K562 (cell line): ENCODE measurements around the gene BMP6. TPM values are rescaled to one million over a fixed set of nuclear protein-coding genes. Genes with fewer than 3 reads are reported as not detected.
A peak's percentile ranks its signal among the peaks of the same experiment; 100 is the strongest.

Source experiments
- ATAC-seq: fragments of 200-7000 bp; cut with Tn5 transposase; 3 replicates; pipeline ENCODE4 v1.9.1; 2020; ENCODE audit warnings: moderate library complexity
- BruUV-seq: library from RNA; stranded (reverse); fragments of 400-500 nt; replicated peaks from 2 replicates; lab custom pipeline; 2021; lab: Mats Ljungman, UMichigan
- CTCF ChIA-PET: fragments of 300-600 bp; formaldehyde crosslinking; extraction: SDS; loops from one replicate; lab custom pipeline; 2021; ENCODE audit warnings: low intra/inter-chr PET ratio; lab: Yijun Ruan, JAX
- POLR2A ChIA-PET: fragments of 300-600, 350-650 bp; sonication (Branson Sonifier 250); formaldehyde crosslinking; extraction: SDS; loops from one replicate; lab custom pipeline; 2021; ENCODE audit warnings: antibody characterized with exemption, inconsistent platforms; lab: Yijun Ruan, JAX
- DNase-seq, 4 experiments: peaks; one replicate each; pipeline versions ENCODE4 v3.0.0 to v3.0.0-alpha.2; 2011 to 2018; ENCODE audit warnings: low spot score in 3 of 4, mixed read lengths in 3 of 4; ENCODE audit errors: extremely low read depth in 1 of 4
- FAIRE-seq: peaks from 2 replicates; lab custom pipeline; 2011; peaks lifted over from hg19 to GRCh38; lab: Jason Lieb, UNC
- H2AFZ ChIP-seq: 2 replicates; pipeline ENCODE4 v1.6.0; 2011; ENCODE audit warnings: low read depth, low read length, control low read depth, inconsistent platforms
- H3K27ac ChIP-seq: fragments of 200-600 bp; 3 replicates; pipeline ENCODE4 v1.8.0; 2011; ENCODE audit warnings: low read depth, mild to moderate bottlenecking, control low read depth, inconsistent platforms, low read length, moderate library complexity, mixed read lengths; ENCODE audit errors: extremely low read depth
- H3K27me3 ChIP-seq, 2 experiments: fragments of 300-600 bp in 1 of 2; 2 replicates in 1 of 2; 3 replicates in 1 of 2; pipeline versions ENCODE4 v1.6.0 to v1.8.0; 2011; ENCODE audit warnings: inconsistent platforms in 2 of 2, low read length in 2 of 2, mild to moderate bottlenecking in 1 of 2, mixed read lengths in 1 of 2, moderate library complexity in 1 of 2; ENCODE audit not compliant: control insufficient read depth in 2 of 2, insufficient read depth in 2 of 2
- H3K36me3 ChIP-seq: fragments of 300-600 bp; 3 replicates; pipeline ENCODE4 v1.8.0; 2011; ENCODE audit warnings: mild to moderate bottlenecking, low read length, inconsistent platforms; ENCODE audit not compliant: control insufficient read depth, insufficient read depth
- H3K4me1 ChIP-seq, 2 experiments: fragments of 200-600 bp in 1 of 2; replicated peaks in 1 of 2; 2 replicates in 1 of 2; 3 replicates in 1 of 2; pipeline versions ENCODE4 v1.5.1 to v1.8.0; 2011; ENCODE audit warnings: inconsistent platforms in 2 of 2, low read length in 2 of 2, mild to moderate bottlenecking in 1 of 2, mixed read lengths in 1 of 2, moderate library complexity in 1 of 2; ENCODE audit not compliant: control insufficient read depth in 2 of 2, insufficient read depth in 2 of 2
- H3K4me2 ChIP-seq: 2 replicates; pipeline ENCODE4 v1.6.1; 2011; ENCODE audit warnings: low read length, control low read depth, inconsistent platforms, mixed read lengths; ENCODE audit not compliant: insufficient read depth
- H3K4me3 ChIP-seq: fragments of 200-600 bp; sonication (generic), shearing (Covaris generic); 2 replicates; pipeline ENCODE4 v1.5.1; 2016; ENCODE audit warnings: control low read depth, inconsistent platforms
- H3K79me2 ChIP-seq: fragments of 200-600 bp; 3 replicates; pipeline ENCODE4 v1.8.0; 2011; ENCODE audit warnings: low read length, inconsistent platforms; ENCODE audit not compliant: control insufficient read depth, insufficient read depth
- H3K9ac ChIP-seq, 2 experiments: 2 replicates each; pipeline versions ENCODE4 v1.6.0 to v1.6.1; 2011; ENCODE audit warnings: low read depth in 2 of 2, low read length in 2 of 2, control low read depth in 1 of 2, inconsistent platforms in 1 of 2, mild to moderate bottlenecking in 1 of 2, mixed read lengths in 1 of 2; ENCODE audit not compliant: insufficient read depth in 1 of 2
- H3K9me1 ChIP-seq: one replicate; pipeline ENCODE4 v1.6.0; 2011; ENCODE audit warnings: inconsistent platforms, mild to moderate bottlenecking, low read length, moderate library complexity; ENCODE audit not compliant: control insufficient read depth, insufficient read depth
- H3K9me3 ChIP-seq: replicated peaks from 2 replicates; pipeline ENCODE4 v1.5.1; 2011; ENCODE audit warnings: low read depth, low read length, inconsistent platforms; ENCODE audit not compliant: control insufficient read depth, insufficient read depth
- H4K20me1 ChIP-seq: replicated peaks from 2 replicates; pipeline ENCODE4 v1.6.1; 2011; ENCODE audit warnings: low read length, inconsistent platforms, mixed read lengths; ENCODE audit not compliant: control insufficient read depth, insufficient read depth
- AFF1 ChIP-seq, 2 experiments: fragments of 450-650 bp; IDR thresholded peaks; 2 replicates each; pipeline ENCODE4 v1.6.1; 2018; ENCODE audit warnings: mild to moderate bottlenecking in 2 of 2, low read depth in 1 of 2; ENCODE audit not compliant: partially characterized antibody in 2 of 2
- ESRRB ChIP-seq: fragments of 250-450 bp; sonication (Bioruptor Pico); IDR thresholded peaks from 2 replicates; pipeline ENCODE4 v1.5.0; 2020; ENCODE audit warnings: mild to moderate bottlenecking, moderate library complexity, borderline replicate concordance
- JUND ChIP-seq, 2 experiments: IDR thresholded peaks; 2 replicates in 1 of 2; 3 replicates in 1 of 2; pipeline ENCODE4 v1.6.1; 2011; ENCODE audit warnings: borderline replicate concordance in 2 of 2, low read depth in 2 of 2, low read length in 2 of 2, improper control_type of control experiment in 1 of 2, missing biosample characterization in 1 of 2, missing genetic modification characterization in 1 of 2, missing genetic modification reagents in 1 of 2
- PYGO2 ChIP-seq: fragments of 450-650 bp; IDR thresholded peaks from 2 replicates; pipeline ENCODE4 v1.6.1; 2016; ENCODE audit warnings: mild to moderate bottlenecking, missing genetic modification characterization, moderate library complexity, missing compliant biosample characterization
- TFE3 ChIP-seq: fragments of 450-650 bp; formaldehyde crosslinking; IDR thresholded peaks from 2 replicates; pipeline ENCODE4 v1.4.0; 2020; ENCODE audit warnings: mild to moderate bottlenecking, mixed read lengths
- ZNF212 ChIP-seq: fragments of 450-650 bp; formaldehyde crosslinking; IDR thresholded peaks from 2 replicates; pipeline ENCODE4 v1.4.0; 2020; ENCODE audit warnings: mild to moderate bottlenecking
- WGBS: fragments of 100-300 bp; shearing (Covaris generic); methylation state at CpG from one replicate; pipeline ENCODE4 v1.1.6; 2016; ENCODE audit warnings: low coverage, mixed read lengths; ENCODE audit not compliant: insufficient coverage; ENCODE audit errors: missing lambda C conversion rate; 5-methylcytosine and 5-hydroxymethylcytosine counted together
- in situ Hi-C: fragments of 300-500 bp; cut with MboI; formaldehyde crosslinking; loops from 4 replicates; pipeline ENCODE4 v1.15.0; 2018; ENCODE audit warnings: inconsistent platforms, mixed read lengths
- intact Hi-C: fragments of 100-400 bp; cut with micrococcal nuclease; formaldehyde crosslinking; loops from 2 replicates; pipeline ENCODE4 v1.14.2; 2022
- polyA plus RNA-seq, 8 experiments: library from polyadenylated mRNA; depleted of rRNA in 4 of 8; stranded (reverse) in 5 of 8; unstranded in 3 of 8; fragments of >200 nt; fragmentation: Nextera tagmentation in 2 of 8; fragmentation: Illumina TruSeq in 1 of 8; extraction: Ambion mirVana in 2 of 8; extraction: Trizol in 1 of 8; gene quantifications; 2 replicates each; pipeline versions ENCODE4 v1.2.1 to v1.2.3, GENCODE V29; 2011 to 2014; ENCODE audit warnings: inconsistent platforms in 1 of 8, missing spikeins in 1 of 8
- total RNA-seq, 7 experiments: library from RNA; depleted of rRNA in 6 of 7; stranded (reverse); fragments of >200 nt in 6 of 7; fragmentation: Illumina TruSeq in 2 of 7; extraction: Trizol in 2 of 7; gene quantifications; 2 replicates each; pipeline versions ENCODE4 v1.2.1 to v1.2.3, GENCODE V29; 2011 to 2021; ENCODE audit warnings: low replicate concordance in 1 of 7
- TF ChIP-seq, protein P1 (sequence below): fragments of 450-650 bp; formaldehyde crosslinking; IDR thresholded peaks from 2 replicates; pipeline ENCODE4 v1.4.0; 2020; ENCODE audit warnings: mild to moderate bottlenecking, moderate library complexity

The BMP6 gene
- total and polyA plus RNA-seq, 9 of the 15 experiments (the other 6 are each of a cell fraction or from before 2014, with no cell fraction given) = 0.01 to 0.13 (median 0.06) TPM; not detected in 3

- FAIRE-seq = no peak
- intact Hi-C loops = no loop called here
- no peaks in the 10 kb centered on the region for H3K79me2 ChIP-seq
- no peaks in the 10 kb centered on the region for H3K9me3 ChIP-seq
- CTCF ChIA-PET = no interaction called here
- no TSS peak for BruUV-seq
- peaks cover 38 to 61% of the 10 kb centered on the region in 2 experiments for H3K27me3 ChIP-seq
- no peak overlapping the region for H3K4me2 ChIP-seq
- no peaks in the 10 kb centered on the region for H3K9me1 ChIP-seq
- no peak overlapping the region for H3K9ac ChIP-seq
- H4K20me1 ChIP-seq = peaks cover 3% of the 10 kb centered on the region; the same call in 1 of the 2 replicates
- H3K4me3 ChIP-seq = no peak overlapping the region
- TF ChIP-seq, protein P1, sequence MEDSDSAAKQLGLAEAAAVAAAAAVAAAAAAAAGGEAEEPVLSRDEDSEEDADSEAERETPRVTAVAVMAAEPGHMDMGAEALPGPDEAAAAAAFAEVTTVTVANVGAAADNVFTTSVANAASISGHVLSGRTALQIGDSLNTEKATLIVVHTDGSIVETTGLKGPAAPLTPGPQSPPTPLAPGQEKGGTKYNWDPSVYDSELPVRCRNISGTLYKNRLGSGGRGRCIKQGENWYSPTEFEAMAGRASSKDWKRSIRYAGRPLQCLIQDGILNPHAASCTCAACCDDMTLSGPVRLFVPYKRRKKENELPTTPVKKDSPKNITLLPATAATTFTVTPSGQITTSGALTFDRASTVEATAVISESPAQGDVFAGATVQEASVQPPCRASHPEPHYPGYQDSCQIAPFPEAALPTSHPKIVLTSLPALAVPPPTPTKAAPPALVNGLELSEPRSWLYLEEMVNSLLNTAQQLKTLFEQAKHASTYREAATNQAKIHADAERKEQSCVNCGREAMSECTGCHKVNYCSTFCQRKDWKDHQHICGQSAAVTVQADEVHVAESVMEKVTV = no peak
- TF ChIP-seq AFF1 (IDR thresholded peaks at IDR 0.05; ENCODE audit: low read depth in 1 of 2, partially characterized antibody in 2 of 2) = no peak
- no peak for TF ChIP-seq PYGO2
- TF ChIP-seq JUND (IDR thresholded peaks at IDR 0.05; ENCODE audit: borderline replicate concordance, low read depth, low read length) = no peak
- TF ChIP-seq JUND (tag; IDR thresholded peaks at IDR 0.05; ENCODE audit: borderline replicate concordance, low read depth, low read length) = no peak
- no peak for TF ChIP-seq ZNF212 (CRISPR knock-in tag)
- TF ChIP-seq TFE3 (CRISPR knock-in tag) = peak; percentile 63; the same call in 1 of the 2 replicates
- TF ChIP-seq ESRRB (CRISPR knock-in tag) = no peak
- TF ChIP-seq, all 486 proteins: peak for 1
- in situ Hi-C loops = no loop called here
- DNase-seq (no peak), ATAC-seq (no peak)
- Histone ChIP-seq H2AFZ (no peak overlapping the region), H3K27ac (no peak overlapping the region), H3K4me1 (no peaks in the 10 kb centered on the region), H3K36me3 (no peaks in the 10 kb centered on the region)
- WGBS = 1% methylated on average over 5 of the region's 5 CpGs
- POLR2A ChIA-PET = no interaction called here
These were observed 95.5 kb downstream of the BMP6 start for GRCh38 chr6:7821426-7821825.
